Testis (tissue), 2 donors: ENCODE results near the gene PTPRG.

Experiments used
- CTCF ChIP-seq, 3 experiments: fragments of 450-650 bp in 2 of 3; fragments of 200-600 bp in 1 of 3; sonication (generic) in 1 of 3; IDR thresholded peaks; one replicate each; pipeline ENCODE4 v1.5.1; 2016 to 2019; ENCODE audit warnings: antibody characterized with exemption in 3 of 3, mild to moderate bottlenecking in 2 of 3, moderate library complexity in 1 of 3
- POLR2A ChIP-seq: fragments of 450-650 bp; IDR thresholded peaks from one replicate; pipeline ENCODE4 v1.6.1; 2017; ENCODE audit warnings: antibody characterized with exemption, mild to moderate bottlenecking, moderate library complexity

- TF ChIP-seq POLR2A (no peak), CTCF (IDR thresholded peaks at IDR 0.05) (no peak)
These were observed 39.3 kb upstream of the PTPRG start for GRCh38 chr3:61522060-61522459.
